NK-92 treated with Interleukin-12 subunit alpha and Interleukin-12 subunit beta, amount 100 ng/mL, for 24 hours (cell line): ENCODE data around the gene STX5.
A peak's percentile ranks its signal among the peaks of the same experiment; 100 is the strongest.
"Not testable (repeated sequence)": the region's sequence is repeated elsewhere in the genome, so short reads cannot be mapped to it uniquely, and the experiment has no call there.

Source experiments
- DNase-seq: peaks from one replicate; lab custom pipeline; 2025; lab: John Stamatoyannopoulos, UW

Gene STX5

GRCh38 chr11:62830904-62831519, 839 bp downstream of the STX5 start:
- no peak for DNase-seq

- not testable (repeated sequence) for DNase-seq
These were observed 3.7 kb downstream of the STX5 start for GRCh38 chr11:62828130-62828529.

- DNase-seq, result no peak
These were observed 8.2 kb downstream of the STX5 start for GRCh38 chr11:62823677-62824076.

- no peak for DNase-seq
These were observed 14.7 kb downstream of the STX5 start for GRCh38 chr11:62817129-62817528.

GRCh38 chr11:62816557-62816956, 15.3 kb downstream of the STX5 start:
- no peak for DNase-seq

- no peak for DNase-seq
These were observed 20.2 kb downstream of the STX5 start for GRCh38 chr11:62811659-62812058.

- DNase-seq, result no peak
These were observed 21.1 kb downstream of the STX5 start for GRCh38 chr11:62810748-62811147.

- DNase-seq, result peak; percentile 40
These were observed 25.2 kb downstream of the STX5 start for GRCh38 chr11:62806611-62807121.

GRCh38 chr11:62805961-62806441, 25.9 kb downstream of the STX5 start:
- DNase-seq, result peak; percentile 34

GRCh38 chr11:62805076-62805892, 26.6 kb downstream of the STX5 start, which contains the start of gene NXF1:
Gene NXF1 (minus strand): TSS chr11:62805440. CDS start chr11:62805356, 84 bp downstream.
- DNase-seq, result peak; percentile 92

- DNase-seq, result no peak
These were observed 27.4 kb downstream of the STX5 start for GRCh38 chr11:62804310-62805075.

GRCh38 chr11:62801071-62801470, 30.8 kb downstream of the STX5 start:
- DNase-seq, result no peak

- no peak for DNase-seq
These were observed 32.4 kb downstream of the STX5 start for GRCh38 chr11:62799486-62799885.

- DNase-seq, result no peak
These were observed 35.6 kb downstream of the STX5 start for GRCh38 chr11:62796281-62796680.

GRCh38 chr11:62794201-62794775, 37.6 kb downstream of the STX5 start:
- DNase-seq, result no peak

GRCh38 chr11:62792202-62792575, 39.7 kb downstream of the STX5 start:
- DNase-seq, result no peak

- DNase-seq, result peak; percentile 68
These were observed 40.2 kb downstream of the STX5 start, which contains the start of gene TMEM223 for GRCh38 chr11:62791501-62792201. Gene TMEM223 (minus strand): TSS chr11:62792006. CDS start chr11:62791994, 12 bp downstream.

- DNase-seq, result no peak
These were observed 42.3 kb downstream of the STX5 start for GRCh38 chr11:62789576-62789975.

- DNase-seq, result no peak
These were observed 42.9 kb downstream of the STX5 start for GRCh38 chr11:62788991-62789390.

- DNase-seq, result peak; percentile 96
These were observed 44.7 kb downstream of the STX5 start, which contains the start of gene TMEM179B for GRCh38 chr11:62787005-62787759. Gene TMEM179B (plus strand): TSS chr11:62787402. CDS start chr11:62787432, 30 bp downstream.
